Skeletal muscle cell (primary cell): ENCODE measurements around the gene PANK4.

Experiments
- DNase-seq: peaks from one replicate; pipeline ENCODE4 v3.0.0-alpha.2; 2010; ENCODE audit warnings: low read depth
- H3K4me3 ChIP-seq: 2 replicates; pipeline ENCODE4 v1.5.1; 2011; ENCODE audit warnings: low read depth, mild to moderate bottlenecking, control low read depth, low read length, moderate library complexity

PANK4 gene

GRCh38 chr1:2546515-2547209, 20.3 kb upstream of the PANK4 start:
- no peak for DNase-seq
- H3K4me3 ChIP-seq: peak overlapping the region; percentile 45

DNA sequence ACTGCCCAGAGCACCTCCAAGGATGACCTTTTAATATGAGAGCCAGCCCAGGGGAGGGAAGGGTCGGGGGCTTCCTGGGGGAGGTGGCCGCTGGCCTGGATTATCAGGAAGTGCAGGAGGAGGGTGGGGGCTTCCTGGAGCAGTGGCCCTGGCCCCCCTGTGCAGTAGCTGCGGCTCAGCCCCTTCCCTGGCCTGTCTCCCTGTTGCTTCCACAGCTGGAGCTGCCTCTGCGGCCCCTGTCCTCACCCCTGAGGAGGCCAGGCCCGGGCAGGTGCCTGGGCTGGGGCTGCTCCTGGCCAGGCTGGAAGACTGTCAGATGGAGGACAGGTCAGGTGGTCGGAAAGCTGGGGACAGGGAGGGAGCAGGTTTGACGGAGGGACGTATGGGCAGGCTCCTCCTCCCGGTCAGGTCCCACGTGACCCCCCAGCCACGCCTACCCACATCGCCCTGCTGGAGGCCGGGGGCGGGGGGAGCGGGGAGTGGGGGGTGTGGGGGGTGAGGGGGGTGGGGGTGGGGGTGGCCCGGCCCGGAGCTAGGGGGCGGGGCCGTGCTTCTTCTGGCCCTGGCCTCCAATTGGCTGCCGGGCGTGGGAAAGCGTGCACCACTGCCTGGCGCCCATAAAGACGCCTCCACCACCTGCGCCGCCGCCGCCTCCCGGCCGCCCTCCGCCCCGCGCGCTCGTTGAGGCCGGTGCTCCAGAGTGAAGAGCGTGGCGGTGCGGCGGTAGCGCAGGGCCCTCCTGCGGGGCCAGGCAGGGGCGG, 19.5 kb upstream of the PANK4 start:
- peak overlapping the region; percentile 45 for H3K4me3 ChIP-seq
- DNase-seq: no peak

- no peak overlapping the region for H3K4me3 ChIP-seq
- DNase-seq: no peak
These were observed 18.7 kb upstream of the PANK4 start for GRCh38 chr1:2544875-2545640.

- no peak for DNase-seq
- H3K4me3 ChIP-seq: no peak overlapping the region
These were observed 17.9 kb upstream of the PANK4 start for GRCh38 chr1:2544093-2544874.

DNA sequence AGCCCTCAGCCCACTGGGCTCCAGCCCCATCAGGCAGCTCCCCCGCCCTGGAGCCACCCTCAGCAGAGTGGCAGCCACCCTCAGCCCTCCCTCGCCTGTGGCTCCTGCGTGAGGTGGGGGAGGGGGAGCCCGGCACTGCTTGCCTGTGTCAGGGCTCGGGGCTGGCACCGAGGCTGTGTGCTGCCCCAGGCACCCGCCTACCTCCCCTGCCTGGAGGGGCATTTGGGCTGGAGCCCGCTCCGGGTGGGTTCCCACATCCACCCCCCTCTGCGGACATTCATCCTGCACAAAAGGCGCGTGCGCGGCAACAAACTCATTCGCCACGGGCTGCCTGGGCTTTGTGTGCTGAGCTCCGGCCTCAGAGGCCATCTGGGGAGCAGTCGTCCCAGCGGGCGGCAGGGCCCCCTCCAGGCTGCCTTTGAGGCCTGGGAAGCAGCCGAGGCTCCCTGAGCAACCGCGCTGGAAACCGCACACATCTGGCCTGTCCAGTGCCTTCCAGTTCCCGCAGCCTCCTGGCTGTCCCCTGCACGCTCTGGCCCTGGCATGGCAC, 17.2 kb upstream of the PANK4 start:
- DNase-seq: no peak
- H3K4me3 ChIP-seq: no peak overlapping the region

DNA sequence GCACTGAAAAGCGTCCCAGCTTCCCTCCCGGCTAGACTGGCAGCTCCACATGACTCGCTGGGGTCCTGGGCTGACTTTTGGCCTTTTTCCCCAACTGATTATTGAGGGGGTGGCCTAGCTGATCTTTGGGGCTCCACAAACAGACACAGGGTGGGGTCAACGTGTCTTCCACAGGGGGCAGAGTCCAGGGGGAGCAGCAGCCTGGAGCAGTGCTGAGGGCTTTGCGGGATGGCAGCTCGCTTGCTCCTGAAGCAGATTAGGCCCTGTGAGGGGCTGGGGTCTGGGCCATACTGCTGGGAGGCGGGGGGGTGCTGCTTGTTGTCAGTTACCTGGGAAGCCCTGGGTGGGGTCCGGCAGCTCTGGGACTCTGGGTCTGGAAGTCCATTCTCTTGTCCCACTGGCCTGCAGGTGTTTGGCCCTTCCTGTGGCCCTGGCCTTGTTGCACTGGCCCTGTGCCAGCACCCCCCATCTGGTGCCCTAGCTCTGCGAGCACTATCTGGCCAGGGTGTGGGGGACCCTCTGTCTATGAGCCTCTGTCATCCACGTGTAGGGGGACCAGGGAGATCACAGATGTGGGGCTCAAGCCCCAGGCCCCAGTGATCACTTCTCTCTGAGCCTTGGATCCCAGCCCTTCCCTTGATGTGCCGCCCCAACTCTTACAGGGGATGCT, 16.0 kb upstream of the PANK4 start:
- DNase-seq: no peak
- no peak overlapping the region for H3K4me3 ChIP-seq

GRCh38 chr1:2541619-2542245, 15.3 kb upstream of the PANK4 start:
- DNase-seq: no peak
- H3K4me3 ChIP-seq: no peak overlapping the region

DNA sequence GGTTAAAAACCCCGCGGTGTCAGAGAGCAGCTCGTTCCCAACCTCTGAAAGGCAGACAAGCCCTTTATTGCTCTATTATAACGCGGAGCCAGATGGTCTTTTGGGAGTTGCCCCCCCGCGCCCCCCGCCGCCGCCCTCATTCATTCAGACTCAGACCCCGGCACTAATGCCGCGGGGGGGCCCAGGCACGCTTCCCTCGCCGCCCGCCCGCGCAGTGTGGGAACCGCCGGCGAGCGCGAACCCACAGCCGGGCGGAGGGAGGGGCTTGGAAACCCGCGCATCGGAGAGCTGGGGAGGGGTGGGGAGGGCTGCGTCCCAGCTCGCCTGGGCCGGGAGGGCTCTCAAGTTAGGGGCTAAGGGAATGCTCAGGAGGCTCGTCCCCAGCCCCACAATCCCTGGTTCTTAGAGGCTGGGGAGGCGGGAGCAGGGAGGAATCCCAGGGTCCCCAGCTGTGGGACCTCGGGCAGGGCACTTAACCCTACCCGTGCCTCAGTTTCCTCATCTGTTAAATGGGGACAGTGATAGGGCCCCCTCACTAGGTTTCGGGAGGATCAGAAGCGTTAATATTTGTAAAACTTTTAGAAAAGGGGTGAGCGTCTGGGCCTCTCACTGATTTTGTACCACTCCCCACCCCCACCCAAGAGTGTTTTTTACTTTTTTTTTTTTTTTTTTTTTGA, 14.6 kb upstream of the PANK4 start:
- DNase-seq: no peak
- no peak overlapping the region for H3K4me3 ChIP-seq

DNA sequence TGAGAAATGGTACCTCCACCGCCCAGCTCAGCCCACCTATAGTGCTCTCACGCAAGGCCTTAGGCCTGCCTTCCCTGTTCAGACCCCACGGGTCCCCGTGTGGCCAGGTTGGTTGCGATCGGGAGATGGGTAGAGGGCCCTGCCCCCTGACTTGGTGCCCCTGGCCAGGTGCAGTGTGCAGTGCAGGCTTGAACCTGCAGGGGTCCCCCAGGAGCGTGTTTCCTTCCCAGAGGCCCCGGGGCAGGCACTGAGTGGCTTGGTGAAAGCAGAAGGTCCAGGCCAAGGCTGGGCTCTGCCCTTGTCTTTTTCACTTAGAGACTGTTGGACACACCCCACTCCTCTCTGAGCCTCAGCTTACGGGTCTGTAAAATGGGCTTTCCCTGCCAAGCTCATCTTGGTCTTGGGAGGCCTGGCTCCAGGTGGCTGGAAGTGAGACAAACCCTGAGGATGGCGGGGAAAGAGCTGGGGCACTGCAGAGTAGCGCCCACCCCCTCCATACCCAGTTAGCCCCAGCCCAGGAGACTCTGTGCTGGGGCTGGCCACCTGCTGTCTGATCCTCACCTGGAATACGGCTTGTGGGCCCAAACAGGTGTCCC, 13.0 kb upstream of the PANK4 start:
- DNase-seq: no peak
- H3K4me3 ChIP-seq: no peak overlapping the region

- no peak overlapping the region for H3K4me3 ChIP-seq
- no peak for DNase-seq
These were observed 12.5 kb upstream of the PANK4 start for GRCh38 chr1:2538872-2539271.

DNA sequence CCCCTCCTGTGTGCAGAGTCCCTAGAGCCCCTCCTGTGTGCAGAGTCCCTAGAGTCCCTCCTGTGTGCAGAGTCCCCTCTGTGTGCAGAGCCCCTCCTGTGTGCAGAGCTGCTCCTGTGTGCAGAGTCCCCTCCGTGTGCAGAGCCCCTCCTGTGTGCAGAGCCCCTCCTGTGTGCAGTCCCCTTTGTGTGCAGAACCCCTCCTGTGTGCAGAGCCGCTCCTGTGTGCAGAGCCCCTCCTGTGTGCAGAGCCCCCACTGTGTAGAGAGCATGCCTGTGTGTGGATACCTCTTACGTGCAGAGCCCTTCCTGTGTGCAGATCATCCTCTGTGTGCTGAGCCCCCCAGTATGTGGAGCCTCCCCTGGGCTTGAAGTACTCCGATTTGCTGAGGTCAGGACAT, 12.0 kb upstream of the PANK4 start:
- DNase-seq: no peak
- no peak overlapping the region for H3K4me3 ChIP-seq

DNA sequence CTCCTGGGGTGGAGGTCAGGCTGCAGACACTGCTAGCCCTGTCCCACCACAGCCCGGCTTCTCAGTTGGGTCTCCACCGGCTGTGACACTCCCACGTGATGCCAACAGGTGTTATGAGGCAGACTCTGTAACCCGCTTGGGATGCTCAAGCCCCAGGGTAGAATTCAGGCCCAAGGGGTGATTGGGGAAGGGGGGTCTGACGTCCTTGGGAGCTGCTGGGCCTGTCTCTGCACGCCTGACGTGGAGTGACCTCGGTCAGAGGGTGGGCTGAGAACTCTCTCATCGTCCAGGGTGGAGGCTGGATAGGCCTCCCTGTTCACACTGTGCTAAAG, 11.4 kb upstream of the PANK4 start:
- no peak for DNase-seq
- no peak overlapping the region for H3K4me3 ChIP-seq

- DNase-seq: no peak
These were observed 9.6 kb upstream of the PANK4 start for GRCh38 chr1:2535981-2536380.

GRCh38 chr1:2535455-2535854, 9.1 kb upstream of the PANK4 start:
- no peak for DNase-seq
- no peak overlapping the region for H3K4me3 ChIP-seq

More at GRCh38 chr1:2535981-2536380, 9.6 kb upstream of the PANK4 start:
- no peak overlapping the region for H3K4me3 ChIP-seq

DNA sequence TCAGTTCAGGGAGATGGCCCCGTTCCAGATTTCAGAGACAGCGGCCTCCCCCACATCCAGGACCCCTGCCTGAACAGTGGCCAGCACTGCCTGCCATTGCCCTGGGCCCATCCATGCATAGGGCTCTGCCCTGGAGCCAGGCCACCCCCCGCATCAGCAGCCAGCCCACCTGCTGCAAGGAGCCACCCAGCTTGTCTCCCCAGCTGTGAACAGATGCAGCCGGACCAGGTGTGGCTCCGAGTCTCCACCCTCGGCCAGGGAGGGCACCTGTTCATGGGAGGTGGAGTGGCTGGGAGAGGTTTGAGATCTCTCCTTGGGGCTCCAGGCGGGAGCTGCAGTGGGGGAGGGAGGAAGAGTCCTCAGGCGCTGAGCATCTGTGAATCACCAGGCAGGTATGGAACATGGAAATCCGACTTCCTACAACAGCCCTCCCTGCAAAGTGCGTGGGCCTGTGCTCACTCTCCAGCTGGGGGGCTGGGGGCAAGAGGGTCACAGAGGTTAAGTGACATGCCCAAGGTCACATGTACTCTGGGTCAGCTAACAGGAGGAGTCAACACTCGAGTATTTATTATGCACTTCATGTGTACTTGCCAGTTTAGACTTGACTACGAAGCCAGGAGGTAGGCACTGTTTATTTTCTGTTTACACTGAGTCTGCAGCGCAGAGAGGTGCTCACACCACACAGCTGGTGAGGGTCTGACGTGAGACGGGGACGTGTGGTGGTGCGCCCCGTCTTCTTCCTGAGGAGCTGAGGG, 8.5 kb upstream of the PANK4 start:
- H3K4me3 ChIP-seq: no peak overlapping the region
- DNase-seq: no peak

GRCh38 chr1:2534315-2534686, 7.9 kb upstream of the PANK4 start:
- DNase-seq: no peak
- no peak overlapping the region for H3K4me3 ChIP-seq

DNA sequence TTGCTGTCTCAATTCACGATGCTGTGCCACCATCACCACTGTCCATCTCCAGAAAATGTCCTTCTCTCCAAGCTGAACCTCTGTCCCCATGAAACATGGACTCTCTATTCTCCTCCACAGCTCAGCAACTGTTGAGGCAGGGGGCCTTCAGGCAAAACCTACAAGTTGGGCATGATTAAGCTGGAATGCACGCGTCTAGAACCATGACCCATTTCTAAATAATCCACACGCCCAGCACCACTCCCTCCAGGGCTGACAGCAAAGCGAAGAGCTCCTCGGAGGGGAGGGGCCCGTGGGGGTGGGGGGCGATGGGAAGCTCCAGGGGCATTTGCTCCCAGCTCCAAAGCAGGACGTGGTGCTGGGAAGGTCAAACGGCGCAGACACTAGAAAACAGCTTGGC, 7.0 kb upstream of the PANK4 start:
- no peak overlapping the region for H3K4me3 ChIP-seq
- no peak for DNase-seq
